ENCODE measurements around the gene NUPR1.
"Not testable (repeated sequence)": the region's sequence is repeated elsewhere in the genome, so short reads cannot be mapped to it uniquely, and the experiment has no call there.

The NUPR1 gene

DNA sequence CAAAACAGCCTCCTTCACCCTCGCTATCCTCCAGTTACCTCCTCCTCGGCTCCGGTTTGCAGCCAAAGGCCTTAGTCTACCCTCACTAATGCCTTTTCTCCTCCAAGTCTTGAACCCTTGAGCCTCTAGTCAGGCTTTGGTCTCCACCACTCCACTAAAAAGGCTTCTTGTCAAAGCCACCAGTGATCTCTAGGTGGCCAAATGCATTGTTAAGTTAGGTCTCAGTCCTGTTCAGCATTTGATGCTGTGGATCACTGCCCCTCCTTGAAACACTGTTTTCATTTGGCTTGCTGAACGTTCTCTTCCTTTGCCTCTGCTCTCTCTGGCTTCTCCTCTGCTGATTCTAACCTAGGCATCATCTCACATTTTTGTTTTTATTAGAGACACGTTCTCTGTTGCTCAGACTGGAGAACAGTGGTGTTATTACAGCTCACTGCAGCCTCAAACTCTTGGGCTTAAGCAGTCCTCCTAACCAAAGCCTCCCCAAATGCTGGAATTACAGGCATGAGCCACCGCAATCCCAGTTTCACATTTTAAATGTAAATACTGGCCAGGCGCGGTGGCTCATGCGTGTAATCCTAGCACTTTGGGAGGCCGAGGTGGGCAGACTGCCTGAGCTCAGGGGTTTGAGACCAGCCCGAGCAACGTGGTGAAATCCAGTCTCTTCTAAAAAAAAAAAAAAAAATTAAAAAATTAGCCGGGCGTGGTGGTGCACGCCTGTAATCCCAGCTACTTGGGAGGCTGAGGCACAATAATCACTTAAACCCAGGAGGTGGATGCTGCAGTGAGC, 16.1 kb upstream of the NUPR1 start:
- no peak for DNase-seq (ENCODE audit: low read depth)

DNA sequence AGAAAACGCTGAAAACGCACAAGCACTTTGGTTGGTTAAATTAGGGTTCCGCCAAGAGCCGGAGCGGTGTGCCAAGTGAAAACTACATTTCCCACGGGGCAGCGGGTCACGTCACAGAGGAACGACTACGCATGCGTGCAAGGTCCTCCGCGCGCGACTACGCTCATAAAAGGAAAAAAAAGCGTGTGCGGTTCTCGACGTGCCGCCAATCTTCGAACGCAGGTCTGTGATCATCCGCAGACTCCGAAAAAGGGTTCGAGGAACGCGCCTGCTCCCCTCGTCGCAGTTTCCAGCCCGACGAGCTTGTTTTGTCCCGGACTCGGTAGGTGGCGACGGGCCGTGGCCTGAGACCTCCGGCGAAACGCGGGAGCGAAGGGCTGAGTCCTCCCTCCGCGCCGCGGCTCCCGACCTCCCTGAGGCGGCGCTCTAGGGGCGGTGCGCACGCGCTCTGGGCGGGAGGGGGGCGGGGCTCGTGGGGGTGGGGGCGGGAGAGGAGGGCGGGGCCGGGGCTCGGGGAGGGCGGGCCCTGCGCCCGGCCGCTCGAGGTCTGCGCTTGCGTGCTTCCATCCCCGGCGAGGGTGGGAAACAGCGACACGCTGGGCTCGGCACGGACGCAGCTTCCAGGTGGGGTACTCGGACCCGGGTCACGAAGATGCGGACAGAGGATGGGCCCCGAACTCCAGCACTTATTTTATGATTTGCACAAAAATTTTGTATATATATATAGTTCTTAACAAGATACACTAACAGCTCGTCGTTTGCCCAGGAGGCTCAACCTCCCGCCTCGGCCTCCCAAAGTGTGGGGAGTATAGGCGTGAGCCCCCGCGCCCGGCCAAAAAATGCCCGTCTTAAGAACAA, 15.2 kb upstream of the NUPR1 start, which contains the start of gene SGF29:
Gene SGF29, plus strand, starts transcription at position 145 of the 858 bp plus-strand sequence. CDS start 27,150 bp downstream, outside the sequence.
- DNase-seq (ENCODE audit: low read depth), result peak; percentile 74

DNA sequence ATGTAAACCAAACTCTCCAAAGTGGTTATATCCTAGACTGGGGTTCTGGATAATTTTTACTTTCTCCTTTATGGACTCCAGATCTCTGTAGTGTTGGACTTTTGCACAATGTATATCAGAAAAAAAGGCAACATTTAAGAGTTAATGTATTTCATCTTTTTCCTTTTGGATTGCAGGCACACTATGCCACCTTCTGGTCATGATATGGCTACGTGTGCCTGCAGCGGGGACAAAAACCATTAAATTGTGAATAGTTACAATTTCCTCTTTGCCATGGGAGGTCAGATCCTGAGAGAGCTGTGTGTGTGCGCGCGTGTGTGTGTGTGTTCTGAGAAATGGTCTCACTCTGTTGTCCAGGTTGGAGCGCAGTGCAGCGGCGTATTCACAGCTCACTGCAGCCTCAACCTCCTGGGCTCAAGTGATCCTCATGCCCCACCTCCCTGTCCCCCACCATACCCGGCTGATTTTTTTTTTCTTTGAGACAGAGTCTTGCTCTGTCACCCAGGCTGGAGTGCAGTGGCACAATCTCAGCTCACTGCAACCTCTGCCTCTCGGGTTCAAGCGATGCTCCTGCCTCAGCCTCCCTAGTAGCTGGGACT, 10.6 kb upstream of the NUPR1 start:
- DNase-seq (ENCODE audit: low read depth), result no peak

DNA sequence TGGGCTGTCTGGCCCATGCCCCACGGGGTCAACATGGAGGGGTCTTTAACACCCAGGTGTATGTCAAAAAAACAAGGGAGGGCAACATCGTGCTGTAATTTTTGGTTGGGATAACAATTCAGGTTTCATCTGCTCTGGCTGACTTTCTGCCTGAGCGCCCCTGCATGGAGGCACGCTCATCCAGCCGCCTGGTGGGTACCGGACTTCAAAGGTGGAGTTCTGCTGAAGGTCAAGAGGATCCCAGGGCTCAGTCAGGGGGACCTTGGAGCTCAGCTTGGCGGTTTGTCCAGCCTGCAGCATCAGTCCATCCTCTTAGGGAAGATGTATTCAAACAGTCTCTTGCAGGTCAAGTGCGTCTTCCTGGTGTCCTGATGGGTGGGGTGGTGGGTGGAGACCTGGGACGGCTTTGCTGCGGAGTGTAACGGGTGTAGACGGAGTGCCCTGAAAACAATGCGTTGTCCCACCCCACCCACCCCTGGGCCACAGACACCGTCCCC, 9.6 kb upstream of the NUPR1 start:
- DNase-seq (ENCODE audit: low read depth), result no peak

DNA sequence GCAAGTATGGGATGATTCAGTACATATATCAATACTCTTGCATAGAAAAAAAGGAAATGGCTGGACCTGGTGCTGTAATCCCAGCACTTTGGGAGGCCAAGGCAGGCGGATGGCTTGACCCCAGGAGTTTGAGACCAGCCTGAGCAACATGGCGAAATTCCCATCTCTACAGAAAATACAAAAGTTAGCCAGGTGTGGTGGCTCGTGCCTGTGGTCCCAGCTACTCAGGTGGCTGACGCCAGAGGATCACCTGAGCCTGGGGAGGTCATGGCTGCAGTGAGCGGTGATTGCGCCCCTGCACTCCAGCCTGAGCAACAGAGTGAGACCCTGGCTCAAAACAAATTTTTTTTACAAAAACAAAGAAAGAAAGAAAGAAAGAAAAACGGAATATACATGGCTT, 7.9 kb upstream of the NUPR1 start:
- DNase-seq (ENCODE audit: low read depth), result no peak

DNA sequence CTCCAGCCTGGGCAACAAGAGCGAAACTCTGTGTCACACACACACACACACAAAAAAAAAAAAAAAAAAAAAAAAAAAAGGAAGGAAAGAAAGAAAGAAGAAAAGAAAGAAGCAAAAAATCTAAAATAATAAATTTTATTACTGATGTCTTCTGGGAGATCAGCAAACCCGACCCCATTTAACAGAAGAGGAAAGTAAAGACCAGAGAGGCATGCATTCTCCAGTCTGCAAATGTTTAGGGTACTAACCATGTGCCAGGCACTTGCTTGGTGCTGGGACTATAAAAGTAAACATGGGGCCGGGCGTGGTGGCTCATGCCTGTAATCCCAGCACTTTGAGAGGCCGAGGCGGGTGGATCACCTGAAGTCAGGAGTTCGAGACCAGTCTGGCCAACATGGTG, 7.2 kb upstream of the NUPR1 start:
- DNase-seq (ENCODE audit: low read depth), result not testable (repeated sequence)

DNA sequence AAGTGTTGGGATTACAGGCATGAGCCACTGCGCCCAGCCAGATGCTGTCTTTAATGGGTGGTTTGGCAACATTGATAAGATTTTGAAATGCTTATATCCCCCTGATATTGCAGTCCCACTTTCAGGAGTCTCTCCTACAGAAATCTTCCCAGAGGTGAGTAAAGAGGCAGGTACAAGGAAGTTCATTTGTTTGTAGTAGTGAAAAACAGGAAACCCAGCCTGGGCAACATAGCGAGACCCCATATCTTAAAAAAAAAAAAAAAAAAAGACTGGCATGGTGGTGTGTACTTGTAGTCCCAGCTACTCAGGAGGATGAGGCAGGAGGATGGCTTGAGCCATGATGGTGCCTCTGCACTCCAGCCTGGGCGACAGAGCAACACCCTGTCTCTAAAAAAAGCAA, 6.2 kb upstream of the NUPR1 start:
- DNase-seq (ENCODE audit: low read depth), result no peak

DNA sequence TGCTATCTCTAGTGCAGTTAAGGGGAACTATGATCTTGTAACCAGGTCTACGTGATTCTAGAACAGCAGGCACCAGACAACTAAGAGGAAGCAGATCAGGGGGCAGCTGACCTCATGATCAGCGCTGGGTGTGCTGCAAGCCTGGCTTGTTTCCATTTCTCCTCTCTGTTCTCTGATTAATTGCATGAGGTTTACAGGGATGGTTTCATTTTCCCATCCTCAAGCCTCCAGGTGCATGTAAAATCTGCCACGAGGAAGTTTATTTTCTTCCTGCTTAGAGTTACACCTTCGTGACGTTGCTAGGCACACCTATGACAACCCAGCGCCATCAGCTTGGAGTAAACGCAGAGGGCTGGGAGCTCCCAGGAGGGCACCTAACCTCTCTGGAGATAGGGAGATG, 4.3 kb upstream of the NUPR1 start:
- no peak for DNase-seq (ENCODE audit: low read depth)

DNA sequence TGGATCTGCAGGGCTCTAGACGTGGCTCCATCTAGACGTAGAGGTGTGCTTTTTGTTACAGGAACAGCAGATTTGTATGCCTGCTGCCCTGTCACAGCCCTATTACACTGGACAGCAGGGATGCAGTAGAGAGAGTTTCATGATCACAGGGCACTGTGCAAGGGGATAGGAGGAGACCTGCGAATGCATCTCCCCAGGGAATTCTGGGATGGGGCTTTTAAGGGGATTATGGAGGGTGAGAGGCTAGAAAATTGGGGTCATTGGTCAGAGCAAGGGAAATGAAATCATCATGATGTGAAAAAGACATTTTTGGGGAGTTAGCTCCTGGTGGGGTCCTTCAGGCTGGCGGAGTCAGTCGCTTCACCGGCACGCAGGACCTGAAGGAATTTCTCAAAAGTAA, 3.9 kb upstream of the NUPR1 start:
- no peak for DNase-seq (ENCODE audit: low read depth)

DNA sequence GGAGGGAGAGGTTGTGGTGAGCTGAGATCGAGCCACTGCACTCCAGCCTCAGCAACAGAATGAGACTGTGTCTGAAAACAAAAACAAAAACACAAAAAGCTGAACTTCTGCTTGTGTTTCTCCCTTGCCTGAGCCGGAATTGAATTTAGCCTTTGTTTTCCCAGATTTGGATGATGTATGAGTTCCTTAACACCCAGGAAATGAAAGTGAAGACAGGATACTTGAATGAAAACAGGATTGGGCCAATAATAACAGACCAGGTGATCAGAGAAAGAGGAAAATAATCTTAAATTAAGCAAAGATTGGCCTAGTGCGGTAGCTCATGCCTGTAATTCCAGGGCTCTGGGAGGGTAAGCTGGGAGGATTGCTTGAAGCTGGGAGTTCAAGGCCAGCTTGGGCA, 1.6 kb upstream of the NUPR1 start:
- no peak for DNase-seq (ENCODE audit: low read depth)

DNA sequence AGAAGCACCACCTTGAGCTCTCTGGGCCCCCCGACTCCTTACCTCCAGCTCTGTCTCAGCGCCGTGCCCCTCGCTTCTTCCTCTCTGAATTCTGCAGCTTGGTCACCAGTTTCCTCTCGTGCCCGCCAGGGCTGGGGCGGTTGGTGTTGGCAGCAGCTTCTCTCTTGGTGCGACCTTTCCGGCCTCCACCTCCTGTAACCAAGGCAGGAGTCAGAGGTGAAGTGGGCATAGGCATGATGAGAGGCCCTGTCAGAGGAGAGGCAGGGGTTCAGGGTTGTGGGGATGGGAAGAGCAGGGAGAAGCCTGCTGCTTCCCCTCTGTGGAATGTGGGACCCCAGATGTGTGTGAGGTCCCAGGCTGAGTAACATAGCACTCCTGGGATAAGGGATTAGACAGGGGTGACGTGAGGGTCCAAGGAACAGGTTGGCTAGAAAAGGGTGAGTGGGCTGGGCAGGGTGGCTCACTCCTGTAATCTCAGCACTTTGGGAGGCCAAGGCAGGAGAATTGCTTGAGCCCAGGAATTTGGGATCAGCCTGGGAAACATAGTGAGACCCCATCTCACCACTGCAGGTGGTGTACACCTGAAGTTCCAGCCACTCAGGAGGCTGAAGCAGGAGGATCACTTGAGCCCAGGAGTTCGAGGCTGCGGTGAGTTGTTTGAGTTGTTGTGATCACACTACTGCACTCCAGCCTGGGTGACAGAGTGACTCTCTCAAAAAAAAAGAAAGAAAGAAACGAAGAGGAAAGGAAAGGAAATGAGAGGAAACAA, 626 bp downstream of the NUPR1 start:
- no peak for DNase-seq (ENCODE audit: low read depth)

DNA sequence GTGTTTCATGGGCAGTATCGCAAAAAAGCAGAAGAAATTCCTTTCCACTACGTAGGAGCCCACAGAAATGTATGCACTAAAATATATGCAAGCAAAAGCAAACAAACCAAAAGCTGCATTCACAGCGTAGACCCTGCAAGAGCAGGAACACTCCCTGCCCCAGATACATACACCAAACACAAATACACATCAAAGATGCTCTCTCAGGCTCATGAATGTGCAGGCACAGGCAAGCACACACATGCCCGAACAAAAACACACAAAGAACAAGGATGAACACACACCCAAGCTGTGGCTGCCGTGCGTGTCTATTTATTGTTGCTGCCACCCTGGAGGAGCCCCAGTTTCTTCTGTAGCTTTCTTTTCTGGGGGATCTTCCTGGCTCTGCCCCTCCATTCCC, 1.7 kb downstream of the NUPR1 start:
- no peak for DNase-seq (ENCODE audit: low read depth)

DNA sequence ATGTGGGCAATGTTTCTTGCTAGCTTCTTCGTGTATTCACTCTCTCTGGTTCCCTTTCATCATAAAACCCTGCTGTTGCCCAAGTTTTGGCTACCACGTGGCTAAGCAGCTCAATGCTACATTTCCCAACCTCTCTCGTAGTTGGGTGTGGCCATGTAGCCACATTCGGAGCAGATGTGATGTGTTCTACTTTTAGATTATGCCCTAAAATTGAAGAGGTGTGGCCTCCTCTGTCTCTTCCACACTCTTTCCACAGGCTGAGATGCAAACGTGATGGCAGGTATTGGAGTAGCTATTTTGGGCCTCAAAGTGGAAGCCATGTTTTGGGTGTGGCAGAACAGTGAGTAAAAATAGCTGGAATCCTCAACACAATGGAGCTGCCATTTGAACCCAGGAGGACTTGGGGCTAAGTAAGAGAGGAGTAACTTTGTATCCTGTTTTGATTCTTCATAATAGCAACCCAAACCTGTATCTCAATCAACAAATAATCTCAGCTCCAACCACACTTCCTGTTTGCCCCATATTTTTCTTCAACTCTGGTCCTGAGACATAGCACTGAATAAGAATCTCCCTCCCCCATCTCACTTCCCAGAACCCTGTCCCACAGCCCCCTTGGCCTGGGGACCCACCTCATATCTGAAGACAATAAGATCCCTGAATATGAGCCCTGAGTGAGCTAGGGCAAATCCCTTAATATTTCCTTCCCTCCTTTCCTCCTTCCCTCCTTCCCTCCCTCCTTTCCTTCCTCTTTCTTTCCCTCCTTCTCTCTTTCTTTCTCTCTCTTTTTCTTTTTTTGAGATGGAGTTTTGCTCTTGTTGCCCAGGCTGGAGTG, 4.0 kb downstream of the NUPR1 start:
- peak; percentile 71 for DNase-seq (ENCODE audit: low read depth)

DNA sequence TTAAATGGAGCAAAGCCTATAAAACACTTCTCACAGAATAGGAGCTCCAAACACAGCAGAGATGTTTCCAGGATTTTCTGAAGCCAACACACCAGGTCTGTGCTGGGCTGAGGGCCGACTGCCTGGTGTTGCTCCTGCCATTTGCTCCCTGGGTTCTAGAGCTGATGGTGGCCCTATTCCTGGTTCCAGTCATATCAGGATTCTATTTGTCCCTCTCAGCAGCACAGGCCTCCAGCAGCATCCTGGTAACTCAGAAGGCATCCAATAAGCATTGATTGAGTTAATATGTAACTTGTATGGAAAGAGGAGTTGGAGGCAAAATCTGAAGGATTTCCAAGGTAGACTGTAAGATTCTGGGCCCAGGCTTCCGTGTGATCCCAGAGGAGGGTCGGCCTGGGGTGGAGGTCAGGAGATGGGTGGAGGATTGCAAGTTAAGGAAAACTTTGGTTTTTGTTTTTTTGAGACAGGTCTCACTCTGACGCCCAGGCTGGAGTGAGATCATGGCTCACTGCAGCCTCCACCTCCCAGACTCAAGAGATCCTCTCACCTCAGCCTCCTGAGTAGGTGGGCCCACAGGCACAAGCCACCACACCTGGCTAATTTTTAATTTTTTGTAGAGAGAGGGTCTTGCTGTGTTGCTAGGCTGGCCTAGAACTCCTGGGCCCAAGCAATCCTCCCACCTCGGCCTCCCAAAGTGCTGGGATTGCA, 5.7 kb downstream of the NUPR1 start:
- DNase-seq (ENCODE audit: low read depth), result no peak

DNA sequence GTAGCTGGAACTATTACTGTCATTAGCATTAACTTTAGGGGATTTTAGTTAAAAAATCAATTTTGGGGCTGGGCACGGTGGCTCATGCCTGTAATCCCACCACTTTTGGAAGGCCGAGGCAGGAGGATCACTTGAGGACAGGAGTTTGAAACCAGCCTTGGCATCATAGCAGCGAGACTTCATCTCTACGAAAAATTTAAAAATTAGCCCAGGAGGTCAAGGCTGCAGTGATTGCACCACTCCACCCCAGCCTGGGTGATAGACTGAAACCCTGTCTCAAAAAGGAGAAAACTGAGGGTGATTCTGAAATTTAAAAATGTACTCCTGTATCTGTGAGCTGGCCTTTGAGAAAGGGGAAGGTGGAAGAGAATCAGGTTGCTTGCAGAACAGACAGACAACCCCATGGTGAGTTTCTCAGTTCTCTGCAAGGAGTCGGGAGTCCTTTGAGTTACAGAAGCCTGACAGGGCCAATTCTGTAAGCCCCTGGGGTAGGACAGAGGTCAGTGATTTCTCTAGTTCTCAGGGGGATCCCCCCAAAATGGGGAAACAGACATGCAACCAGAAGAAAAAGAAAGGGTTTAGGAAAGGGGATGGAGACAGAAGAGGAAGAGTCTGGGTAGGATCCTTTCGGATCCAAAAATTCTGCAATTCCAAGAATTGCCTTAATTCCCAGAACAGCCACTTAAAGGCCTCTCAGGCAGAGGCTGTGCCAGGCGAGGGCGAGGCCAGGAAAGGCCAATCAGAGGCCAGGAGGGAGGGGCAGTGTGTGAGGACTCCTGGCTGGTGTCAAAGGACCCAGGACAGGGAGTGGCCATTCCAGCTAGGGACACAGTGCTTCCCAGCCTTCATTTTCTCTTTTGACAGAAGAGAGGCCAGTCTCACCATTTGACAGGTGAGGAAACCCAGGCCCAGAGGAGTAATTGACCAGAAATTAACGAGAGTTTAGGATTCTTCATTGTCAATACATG, 6.7 kb downstream of the NUPR1 start:
- DNase-seq (ENCODE audit: low read depth), result no peak

DNA sequence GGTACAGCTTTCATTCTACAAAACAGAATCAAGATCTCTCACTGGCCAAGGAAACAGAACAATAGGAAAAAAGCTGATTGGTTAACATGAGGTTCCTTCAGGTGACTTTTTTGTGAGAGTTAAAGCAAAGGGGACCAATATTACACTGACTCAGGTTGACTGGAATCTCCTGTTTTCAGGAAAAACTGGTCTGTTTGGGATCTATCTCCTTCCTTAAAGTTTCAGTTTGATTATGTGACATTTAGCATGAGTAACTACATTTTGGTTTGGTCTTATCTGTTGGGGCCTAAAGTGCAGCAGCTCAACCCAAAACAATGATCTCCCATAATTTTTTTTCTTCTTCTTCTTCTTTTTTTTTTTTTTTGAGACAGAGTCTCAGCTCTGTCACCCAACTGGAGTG, 9.7 kb downstream of the NUPR1 start:
- DNase-seq (ENCODE audit: low read depth), result no peak

DNA sequence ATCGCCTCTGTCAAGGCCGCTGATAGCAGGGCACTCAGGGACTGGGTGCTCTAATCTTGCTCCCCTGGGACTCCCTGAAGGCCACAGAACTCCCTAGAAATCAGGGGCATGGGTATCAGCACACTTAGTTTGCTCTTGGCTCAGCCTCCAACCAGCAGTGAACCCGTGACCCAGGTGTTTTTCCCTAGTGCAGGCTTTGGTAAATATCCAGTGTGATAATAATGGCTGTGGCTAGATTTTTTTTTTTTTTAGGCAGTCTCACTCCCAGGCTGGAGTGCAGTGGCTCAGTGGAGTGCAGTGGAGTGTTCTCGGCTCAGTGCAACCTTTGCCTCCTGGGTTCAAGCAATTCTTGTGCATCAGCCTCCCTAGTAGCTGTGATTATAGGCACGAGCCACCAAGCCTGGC, 10.3 kb downstream of the NUPR1 start:
- no peak for DNase-seq (ENCODE audit: low read depth)

DNA sequence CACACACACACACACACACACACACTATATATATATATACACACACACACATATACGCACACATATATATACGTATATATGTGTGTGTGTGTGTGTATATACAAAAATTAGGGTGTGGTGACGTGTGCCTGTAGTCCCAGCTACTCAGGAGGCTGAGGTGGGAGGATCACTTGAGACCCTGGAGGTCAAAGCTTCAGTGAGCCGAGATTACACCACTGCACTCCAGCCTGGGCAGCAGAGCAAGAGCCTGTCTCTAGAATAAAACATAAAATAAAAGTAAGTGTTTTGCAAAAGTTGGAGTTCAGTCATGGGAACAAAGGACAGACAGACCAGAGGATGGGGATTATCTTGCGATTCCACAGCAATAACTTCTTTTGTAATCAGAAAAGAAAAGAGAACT, 10.8 kb downstream of the NUPR1 start:
- DNase-seq (ENCODE audit: low read depth), result no peak

DNA sequence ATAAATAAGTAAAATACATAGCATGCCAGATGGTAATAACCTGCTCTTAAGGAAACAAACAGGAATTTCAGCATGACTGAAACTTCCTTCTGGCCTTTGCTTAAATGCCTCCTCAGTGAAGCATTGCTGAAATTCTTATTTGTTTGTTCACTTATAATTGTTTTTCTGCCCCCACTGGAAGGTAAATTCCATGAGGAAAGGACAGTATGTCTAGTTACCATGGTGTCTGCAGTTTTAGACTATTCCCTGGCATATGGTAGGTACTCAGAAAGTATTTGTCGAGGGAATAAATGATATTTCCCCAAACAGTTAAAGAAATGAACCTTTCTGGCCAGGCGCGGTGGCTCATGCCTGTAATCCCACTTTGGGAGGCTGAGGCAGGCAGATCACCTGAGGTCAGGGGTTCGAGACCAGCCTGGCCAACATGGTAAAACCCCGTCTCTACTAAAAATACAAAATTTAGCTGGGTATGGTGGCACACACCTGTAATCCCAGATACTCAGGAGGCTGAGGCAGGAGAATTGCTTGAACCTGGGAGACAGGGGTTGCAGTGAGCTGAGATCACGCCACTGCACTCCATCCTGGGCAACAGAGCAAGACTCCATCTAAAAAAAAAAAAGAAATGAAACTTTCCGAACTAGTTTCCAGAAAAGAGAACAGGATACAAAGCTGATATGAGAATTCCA, 11.5 kb downstream of the NUPR1 start:
- not testable (repeated sequence) for DNase-seq (ENCODE audit: low read depth)

All from GM04504 (cell line).